Heart right ventricle (tissue), 16 donors: ENCODE data around the gene TMEM63B. TPM values are rescaled to one million over a fixed set of nuclear protein-coding genes. Genes with fewer than 3 reads are reported as not detected.
"Not testable (repeated sequence)": the region's sequence is repeated elsewhere in the genome, so short reads cannot be mapped to it uniquely, and the experiment has no call there.

ENCODE experiments used
- ATAC-seq, 8 donors: fragments of 200-7000 bp; cut with Tn5 transposase; one replicate each; pipeline ENCODE4 v1.9.1; 2020; ENCODE audit warnings: mild to moderate bottlenecking in 8 of 8, moderate library complexity in 8 of 8, moderate number of reproducible peaks in 1 of 8
- DNase-seq, 2 donors: peaks; one replicate each; pipeline ENCODE4 v3.0.0-alpha.2; 2020
- H3K27ac ChIP-seq, 10 donors: fragments of 200-600 bp; sonication (generic) in 2 of 10; one replicate each; pipeline versions ENCODE4 v1.5.0 to v1.8.0; 2020 to 2022; ENCODE audit warnings: mild to moderate bottlenecking in 3 of 10
- H3K27me3 ChIP-seq, 7 donors: fragments of 200-600 bp; one replicate each; pipeline ENCODE4 v1.8.0; 2021 to 2022; ENCODE audit warnings: mild to moderate bottlenecking in 2 of 7
- H3K36me3 ChIP-seq, 9 donors: fragments of 200-600 bp; sonication (generic) in 1 of 9; one replicate each; pipeline versions ENCODE4 v1.5.0 to v1.8.0; 2020 to 2022; ENCODE audit warnings: mild to moderate bottlenecking in 2 of 9
- H3K4me1 ChIP-seq, 9 donors: fragments of 200-600 bp; sonication (generic) in 1 of 9; one replicate each; pipeline versions ENCODE4 v1.5.0 to v1.8.0; 2020 to 2022; ENCODE audit warnings: mild to moderate bottlenecking in 4 of 9
- H3K4me3 ChIP-seq, 10 donors: fragments of 200-600 bp; sonication (generic) in 2 of 10; one replicate each; pipeline versions ENCODE4 v1.5.0 to v1.8.0; 2020 to 2022; ENCODE audit warnings: mild to moderate bottlenecking in 7 of 10, moderate library complexity in 2 of 10
- H3K9me3 ChIP-seq, 11 donors: fragments of 200-600 bp in 10 of 11; sonication (generic) in 2 of 11; one replicate each; pipeline versions ENCODE4 v1.5.0 to v1.8.0; 2013 to 2022; ENCODE audit warnings: mild to moderate bottlenecking in 2 of 11, control low read depth in 1 of 11, moderate library complexity in 1 of 11
- WGBS, 2 donors: extraction: QIAGEN DNeasy Blood & Tissue Kit; methylation state at CpG; one replicate each; pipeline ENCODE4 v1.1.7; 2013; ENCODE audit warnings: inconsistent platforms in 1 of 2; 5-methylcytosine and 5-hydroxymethylcytosine counted together
- intact Hi-C, 10 donors: fragments of 100-400 bp; cut with DNase I; formaldehyde crosslinking; loops; one replicate each; pipeline versions ENCODE4 v1.11.1 to v1.14.2; 2022
- polyA plus RNA-seq, 2 donors: library from polyadenylated mRNA; stranded (reverse); fragments of 200-250 nt; gene quantifications; one replicate each; pipeline ENCODE4 v1.2.3, GENCODE V29; 2013
- total RNA-seq, 10 donors: library from RNA; stranded (reverse); fragmentation: NEBNext Ultra II Directional in 3 of 10; extraction: Animal tissue kit (Norgen Biotek cat#: 25700) in 3 of 10; gene quantifications; one replicate each; pipeline versions ENCODE4 v1.2.1 to v1.2.4, GENCODE V29; 2021 to 2023
- TF ChIP-seq, protein P1 (sequence below), 9 donors: fragments of 200-600 bp; sonication (generic) in 2 of 9; IDR thresholded peaks; one replicate each; pipeline versions ENCODE4 v1.5.0 to v1.8.0; 2021 to 2022; ENCODE audit warnings: antibody characterized with exemption in 9 of 9, mild to moderate bottlenecking in 5 of 9, moderate library complexity in 1 of 9
- donor health status: Arrhythmogenic right ventricular cardiomyopathy.
- donor health status: ischemic (EF 13 %, LVEDD 7.1; RV severe dilation, severe dysfunction).
- donor health status: healthy with polysubstance abuse.
- donor health status: DM: no; HTN: yes; CAD: no.
- donor health status: DM: no; HTN: no; CAD: no.
- donor health status: ischemic (EF 25% LVEDD 6.9; RV normal size, moderate dysfunction).
- donor health status: ischemic (EF 25% LVEDD 5.7; RV mildly dilated, moderate dysfunction).
- donor health status: healthy.
- donor health status: DM: yes; HTN: yes; CAD: no.
- donor health status: Ischemic cardiomyopathy.
- donor health status: ischemic (EF 35%, LVEDD 5.7; RV mildly dilated, moderate dysfunction).
- donor health status: nonischemic (EF 11% LVEDD 7.7; RV severe dilation, severe dysfunction).
- donor health status: DM: yes; HTN: yes; CAD: no.
- donor health status: PGD.
- donor health status: ischemic (EF 29% LVEDD 5.4; RV normal size, mild dysfunction).
- donor health status: nonischemic (EF 23%, LVEDD 6.1; RV moderate dilation, normal function).

TMEM63B gene
- total and polyA plus RNA-seq, 12 donors: 20.3 to 67.1 (median 37.3) TPM

- no peak for ATAC-seq
Measured at GRCh38 chr6:44190715-44191114, 63.4 kb downstream of the TMEM63B start.

DNA sequence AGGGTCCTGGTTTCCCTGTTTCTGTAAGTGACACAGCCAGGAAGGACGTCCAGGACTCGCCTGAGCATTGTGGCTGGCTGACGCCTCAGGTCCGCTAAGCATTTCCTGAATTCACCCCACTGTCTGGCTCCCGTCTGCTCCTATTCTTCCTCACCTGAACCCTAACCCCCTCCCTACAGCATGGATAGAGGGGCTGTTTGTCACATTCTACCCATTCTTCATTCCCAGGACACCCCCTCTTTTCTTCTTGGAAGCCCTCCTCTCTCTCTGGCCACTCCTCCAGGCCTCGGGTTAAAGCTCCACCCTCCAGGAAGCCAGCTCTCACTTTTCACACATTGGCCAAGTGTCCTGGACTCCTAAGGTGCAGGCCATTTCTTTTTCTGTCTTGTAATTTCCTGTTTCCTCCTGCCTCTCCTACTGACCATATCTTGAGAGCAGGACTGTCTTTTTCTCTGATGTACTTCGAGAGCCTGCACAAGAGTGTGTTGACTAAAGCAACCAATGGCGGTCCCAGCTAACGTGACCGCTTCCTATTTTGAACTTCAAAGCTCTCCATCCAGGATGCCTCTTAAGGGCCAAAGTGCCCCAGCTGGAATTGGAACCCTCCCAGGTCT is 65.2 kb downstream of the TMEM63B start:
- no peaks in the 10 kb centered on the region for H3K9me3 ChIP-seq
- H3K27me3 ChIP-seq: no peaks in the 10 kb centered on the region
- DNase-seq (no peak), ATAC-seq (peak; percentile 43 to 84 (median 68))
- TF ChIP-seq, protein P1, sequence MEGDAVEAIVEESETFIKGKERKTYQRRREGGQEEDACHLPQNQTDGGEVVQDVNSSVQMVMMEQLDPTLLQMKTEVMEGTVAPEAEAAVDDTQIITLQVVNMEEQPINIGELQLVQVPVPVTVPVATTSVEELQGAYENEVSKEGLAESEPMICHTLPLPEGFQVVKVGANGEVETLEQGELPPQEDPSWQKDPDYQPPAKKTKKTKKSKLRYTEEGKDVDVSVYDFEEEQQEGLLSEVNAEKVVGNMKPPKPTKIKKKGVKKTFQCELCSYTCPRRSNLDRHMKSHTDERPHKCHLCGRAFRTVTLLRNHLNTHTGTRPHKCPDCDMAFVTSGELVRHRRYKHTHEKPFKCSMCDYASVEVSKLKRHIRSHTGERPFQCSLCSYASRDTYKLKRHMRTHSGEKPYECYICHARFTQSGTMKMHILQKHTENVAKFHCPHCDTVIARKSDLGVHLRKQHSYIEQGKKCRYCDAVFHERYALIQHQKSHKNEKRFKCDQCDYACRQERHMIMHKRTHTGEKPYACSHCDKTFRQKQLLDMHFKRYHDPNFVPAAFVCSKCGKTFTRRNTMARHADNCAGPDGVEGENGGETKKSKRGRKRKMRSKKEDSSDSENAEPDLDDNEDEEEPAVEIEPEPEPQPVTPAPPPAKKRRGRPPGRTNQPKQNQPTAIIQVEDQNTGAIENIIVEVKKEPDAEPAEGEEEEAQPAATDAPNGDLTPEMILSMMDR (IDR thresholded peaks at IDR 0.05): no peak
- peak overlapping the region in 6 of 10 donors; percentile 9 to 40 (median 24) for H3K4me3 ChIP-seq
- H3K4me1 ChIP-seq: peaks cover 0 to 13% (median 0%) of the 10 kb centered on the region in 9 donors
- WGBS, 2 donors: 48 to 54% methylated on average over 10 of the region's 10 CpGs
- no peaks in the 10 kb centered on the region for H3K36me3 ChIP-seq
- intact Hi-C loops: no loop called here
- peak overlapping the region in 6 of 10 donors; percentile 26 to 69 (median 44) for H3K27ac ChIP-seq

More at GRCh38 chr6:44190715-44191114, 63.4 kb downstream of the TMEM63B start:
- TF ChIP-seq, protein P1 (IDR thresholded peaks at IDR 0.05): no peak
- no peak overlapping the region for H3K4me3 ChIP-seq
- H3K27me3 ChIP-seq: no peaks in the 10 kb centered on the region
- H3K36me3 ChIP-seq: no peaks in the 10 kb centered on the region
- no peak for DNase-seq
- H3K27ac ChIP-seq: no peak overlapping the region
- H3K9me3 ChIP-seq: no peaks in the 10 kb centered on the region
- intact Hi-C loops: no loop called here
- H3K4me1 ChIP-seq: peaks cover 0 to 23% (median 6%) of the 10 kb centered on the region in 9 donors
- WGBS, 2 donors: 46 to 48% methylated on average over 2 of the region's 2 CpGs

- H3K27ac ChIP-seq: peak overlapping the region in 1 of 10 donors; percentile 69
- TF ChIP-seq, protein P1 (IDR thresholded peaks at IDR 0.05): no peak
- H3K4me3 ChIP-seq: no peak overlapping the region
- intact Hi-C loops: no loop called here
- no peaks in the 10 kb centered on the region for H3K27me3 ChIP-seq
- peaks cover 0 to 13% (median 0%) of the 10 kb centered on the region in 9 donors for H3K4me1 ChIP-seq
- ATAC-seq (no peak), DNase-seq (no peak)
- WGBS, 2 donors: 94% methylated on average over 8 of the region's 8 CpGs
- no peaks in the 10 kb centered on the region for H3K36me3 ChIP-seq
- no peaks in the 10 kb centered on the region for H3K9me3 ChIP-seq
Measured at GRCh38 chr6:44193307-44193910, 66.1 kb downstream of the TMEM63B start.

DNA sequence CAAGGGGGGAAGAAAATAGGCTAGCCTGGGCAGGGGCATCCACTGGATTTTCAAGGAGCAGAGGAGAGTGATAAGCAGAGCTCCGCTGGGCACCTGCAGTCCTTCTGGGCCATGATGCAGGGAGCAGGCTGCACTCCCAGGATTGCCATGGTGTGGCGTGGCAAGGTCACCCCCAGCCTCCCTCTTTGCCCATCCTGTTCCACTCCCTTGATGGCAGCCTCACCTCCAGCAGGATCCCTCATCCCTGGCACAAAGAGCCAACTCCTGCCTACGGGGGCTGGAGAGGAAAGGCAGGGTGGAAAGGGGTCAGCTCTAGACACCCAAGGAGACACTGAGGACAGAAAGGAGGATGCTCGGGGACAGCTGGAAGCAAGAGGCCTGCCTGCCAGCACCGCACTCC is 67.0 kb downstream of the TMEM63B start:
- DNase-seq (no peak), ATAC-seq (no peak)
- H3K9me3 ChIP-seq: no peaks in the 10 kb centered on the region
- WGBS, 2 donors: 79 to 90% methylated on average over 5 of the region's 5 CpGs
- TF ChIP-seq, protein P1 (IDR thresholded peaks at IDR 0.05): no peak
- H3K27ac ChIP-seq: no peak overlapping the region
- intact Hi-C loops: no loop called here
- peaks cover 0 to 13% (median 0%) of the 10 kb centered on the region in 9 donors for H3K4me1 ChIP-seq
- no peaks in the 10 kb centered on the region for H3K36me3 ChIP-seq
- H3K27me3 ChIP-seq: no peaks in the 10 kb centered on the region
- no peak overlapping the region for H3K4me3 ChIP-seq

DNA sequence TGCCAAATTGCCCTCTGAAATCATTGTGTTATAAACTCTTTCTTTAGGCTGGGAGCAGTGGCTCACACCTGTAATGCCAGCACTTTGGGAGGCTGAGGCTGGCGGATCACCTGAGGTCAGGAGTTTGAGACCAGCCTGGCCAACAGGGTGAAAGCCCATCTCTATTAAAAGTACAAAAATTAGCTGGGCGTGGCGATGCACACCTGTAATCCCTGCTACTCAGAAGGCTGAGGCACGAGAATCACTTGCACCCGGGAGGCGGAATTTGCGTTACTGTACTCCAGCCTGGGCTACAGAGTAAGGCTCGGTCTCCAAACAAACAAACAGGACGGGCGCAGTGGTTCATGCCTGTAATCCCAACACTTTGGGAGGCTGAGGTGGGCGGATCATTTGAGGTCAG is 69.0 kb downstream of the TMEM63B start:
- H3K27me3 ChIP-seq, H3K9me3 ChIP-seq, ATAC-seq, H3K4me3 ChIP-seq, intact Hi-C loops, H3K36me3 ChIP-seq, DNase-seq, H3K27ac ChIP-seq: not testable (repeated sequence)
- WGBS, 2 donors: 96 to 97% methylated on average over 11 of the region's 11 CpGs
- peaks cover 0 to 17% (median 0%) of the 10 kb centered on the region in 9 donors for H3K4me1 ChIP-seq
